ENCODE results near the gene ALDH1B1.

The ALDH1B1 gene

GRCh38 chr9:38392235-38393127 is at the start of gene ALDH1B1:
TSS of gene ALDH1B1 (plus strand) at chr9:38392702. CDS start at chr9:38395749, 3,047 bp downstream.
- DNase-seq (ENCODE audit: low spot score) = peak; percentile 99

DNA sequence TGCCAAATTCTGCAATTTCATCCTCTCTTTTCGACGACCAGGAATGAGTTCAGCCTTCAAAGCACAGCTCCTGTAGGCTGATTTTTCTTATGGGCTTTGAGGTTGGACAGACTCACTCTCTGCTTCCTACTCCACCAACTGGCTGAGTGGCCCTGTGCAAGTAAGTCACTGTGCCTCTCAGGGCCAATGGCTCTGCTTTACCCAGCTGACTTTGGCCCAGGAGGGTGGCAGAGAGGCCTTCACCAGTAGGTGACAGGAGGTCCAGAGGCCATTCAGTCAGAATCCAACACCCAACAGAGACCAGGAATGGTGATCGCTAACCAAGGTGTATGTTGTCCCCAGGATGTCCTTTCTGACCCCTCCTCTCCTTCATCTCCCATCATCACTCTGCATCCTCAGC is 49.5 kb upstream of the ALDH1B1 start:
- no peak for DNase-seq (ENCODE audit: low spot score)

DNA sequence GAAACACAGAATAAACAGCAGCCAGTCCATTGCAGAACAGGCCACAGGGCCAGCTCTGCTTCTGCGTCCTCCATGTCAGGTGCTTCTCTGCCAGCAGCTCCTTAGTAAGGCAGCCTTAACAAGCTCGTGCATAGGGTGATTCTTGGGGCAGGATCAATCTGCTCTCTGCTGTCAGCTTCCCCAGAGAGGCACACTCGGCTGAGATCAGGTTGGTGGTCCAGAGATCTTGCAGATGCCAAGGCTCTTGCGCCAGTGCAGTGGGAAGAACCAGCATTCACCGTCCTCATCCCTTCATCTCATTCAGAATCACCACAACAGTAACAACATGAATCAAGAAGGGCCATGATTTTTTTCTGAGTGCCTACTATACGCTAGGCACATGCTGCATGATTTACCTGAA is 49.0 kb upstream of the ALDH1B1 start:
- no peak for DNase-seq (ENCODE audit: low spot score)

- no peak for DNase-seq (ENCODE audit: low spot score)
Measured at GRCh38 chr9:38344566-38345324, 47.8 kb upstream of the ALDH1B1 start.

- DNase-seq (ENCODE audit: low spot score) = no peak
Measured at GRCh38 chr9:38345851-38346755, 46.4 kb upstream of the ALDH1B1 start.

DNA sequence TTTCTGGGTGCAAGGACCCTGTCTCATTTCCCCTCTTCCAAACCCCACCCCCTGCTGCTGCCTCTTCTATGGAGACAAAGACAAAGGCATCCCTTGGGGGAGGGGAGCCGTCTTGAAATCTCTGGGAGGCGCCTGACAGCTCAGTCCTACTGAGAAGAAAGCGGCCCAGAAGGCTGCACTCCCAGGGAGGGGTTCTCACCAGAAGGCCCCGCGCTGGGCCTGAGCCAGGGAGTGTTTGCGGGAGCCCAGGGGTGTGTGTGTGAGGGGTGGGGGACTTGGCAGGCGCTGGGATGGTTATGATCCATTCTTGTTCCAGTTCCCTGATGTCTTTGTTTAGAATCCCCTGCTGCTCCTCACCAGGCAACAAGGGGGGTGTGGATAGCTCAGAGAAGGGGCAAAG is 45.7 kb upstream of the ALDH1B1 start:
- peak; percentile 62 for DNase-seq (ENCODE audit: low spot score)

DNA sequence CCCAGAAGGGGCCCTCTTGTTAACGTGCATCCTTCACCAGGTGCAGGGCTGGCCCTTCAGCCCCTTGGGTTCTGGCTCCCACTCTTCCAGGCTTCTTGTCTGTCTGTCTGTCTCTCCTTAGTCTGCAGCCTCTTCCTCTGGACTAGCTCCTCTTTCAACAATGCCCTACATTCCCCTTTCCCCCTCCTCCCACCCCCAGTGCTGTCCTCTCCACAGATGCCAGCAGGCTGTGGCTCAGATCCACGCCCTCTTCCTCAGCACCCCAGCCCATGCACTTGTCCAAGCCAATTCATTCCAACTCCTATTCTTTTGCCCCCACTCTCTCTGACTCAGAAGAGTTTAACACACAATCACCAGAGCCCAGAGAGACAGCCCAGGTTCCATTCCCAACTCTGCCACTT is 45.2 kb upstream of the ALDH1B1 start:
- no peak for DNase-seq (ENCODE audit: low spot score)

- DNase-seq (ENCODE audit: low spot score) = no peak
Measured at GRCh38 chr9:38347946-38348345, 44.6 kb upstream of the ALDH1B1 start.

DNA sequence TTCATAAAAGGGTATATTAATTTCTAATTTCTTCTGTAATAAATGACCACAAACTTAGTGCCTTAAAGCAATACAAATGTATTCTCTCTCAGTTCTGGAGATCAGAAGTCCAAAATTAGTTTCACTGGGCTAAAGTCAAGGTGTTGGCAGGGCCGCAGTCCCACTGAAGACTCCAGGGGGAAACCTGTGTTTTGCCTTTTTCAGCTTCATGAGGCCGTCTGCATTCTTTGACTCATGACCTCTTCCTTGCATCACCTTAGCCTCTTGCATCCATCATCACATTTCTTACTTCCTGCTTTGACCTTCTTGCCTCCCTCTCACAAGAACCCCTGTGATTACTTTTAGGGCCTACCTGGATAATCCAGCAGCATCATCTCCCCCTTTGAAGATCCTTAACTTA is 42.0 kb upstream of the ALDH1B1 start:
- DNase-seq (ENCODE audit: low spot score) = no peak

DNA sequence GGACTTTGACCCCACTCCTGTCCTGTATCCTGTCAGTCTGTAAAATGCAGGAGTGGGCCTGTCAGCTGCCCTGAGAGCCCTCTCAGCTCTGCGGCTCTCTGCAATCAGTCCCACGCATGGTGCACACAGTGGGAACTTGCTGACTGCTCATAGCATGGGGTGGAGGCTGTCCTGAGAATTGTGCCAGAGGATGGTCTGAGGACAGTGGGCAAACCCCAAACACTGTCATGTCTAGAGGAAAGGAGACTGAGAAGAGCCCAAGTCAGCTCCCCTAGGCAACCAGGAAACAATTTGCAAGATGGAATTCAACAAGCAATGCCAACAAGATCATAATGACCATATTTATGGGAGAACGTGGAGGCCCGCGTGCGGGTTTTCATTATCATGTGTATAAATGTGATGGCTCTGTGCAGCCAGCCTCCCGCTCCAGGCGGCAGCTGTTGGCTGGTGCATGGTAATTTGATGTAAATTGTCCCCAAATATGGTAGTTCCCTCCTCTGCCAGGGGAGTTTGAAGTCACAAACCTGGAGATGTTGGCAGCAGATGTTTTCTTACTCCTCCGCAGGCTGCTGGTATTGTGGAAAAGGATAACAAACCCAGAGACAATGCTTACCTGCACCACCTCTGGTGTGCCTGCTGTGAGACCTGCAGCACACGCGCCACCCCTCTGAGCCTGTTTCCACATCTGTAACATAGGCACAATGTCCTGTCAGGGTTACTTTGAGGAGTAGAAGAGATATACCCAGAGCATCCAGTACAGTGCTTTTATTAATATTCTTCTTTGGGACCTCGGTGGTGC is 39.8 kb upstream of the ALDH1B1 start:
- DNase-seq (ENCODE audit: low spot score) = peak; percentile 33

- no peak for DNase-seq (ENCODE audit: low spot score)
Measured at GRCh38 chr9:38355115-38355514, 37.4 kb upstream of the ALDH1B1 start.

DNA sequence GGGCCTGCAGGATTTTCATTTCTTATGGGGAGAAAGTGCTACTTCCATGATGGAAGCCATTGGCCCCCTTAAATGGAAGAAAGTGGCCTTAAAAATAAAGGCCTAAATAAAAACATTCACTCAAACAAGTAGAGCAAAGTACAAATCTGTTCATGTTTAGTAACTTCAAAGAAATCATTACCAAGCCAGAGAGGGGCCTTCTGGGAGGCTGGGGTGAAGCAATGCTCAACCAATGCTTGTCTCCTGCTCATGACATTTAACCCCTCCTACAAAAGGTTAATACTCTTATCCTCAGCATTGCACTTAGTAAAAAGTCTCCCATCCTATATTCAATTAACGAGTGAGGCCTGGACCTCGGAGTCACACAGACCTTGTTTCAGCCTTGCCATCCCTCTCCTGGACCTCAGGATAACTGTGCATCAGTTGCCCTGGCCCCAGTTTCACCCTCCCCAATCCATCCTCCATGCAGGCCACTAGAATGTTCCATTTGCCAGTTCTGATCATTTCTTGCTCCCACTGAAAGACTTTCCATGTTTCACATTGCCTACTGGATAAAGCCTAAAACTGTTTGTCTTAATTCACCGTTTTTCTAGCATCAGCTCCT is 36.9 kb upstream of the ALDH1B1 start:
- no peak for DNase-seq (ENCODE audit: low spot score)

DNA sequence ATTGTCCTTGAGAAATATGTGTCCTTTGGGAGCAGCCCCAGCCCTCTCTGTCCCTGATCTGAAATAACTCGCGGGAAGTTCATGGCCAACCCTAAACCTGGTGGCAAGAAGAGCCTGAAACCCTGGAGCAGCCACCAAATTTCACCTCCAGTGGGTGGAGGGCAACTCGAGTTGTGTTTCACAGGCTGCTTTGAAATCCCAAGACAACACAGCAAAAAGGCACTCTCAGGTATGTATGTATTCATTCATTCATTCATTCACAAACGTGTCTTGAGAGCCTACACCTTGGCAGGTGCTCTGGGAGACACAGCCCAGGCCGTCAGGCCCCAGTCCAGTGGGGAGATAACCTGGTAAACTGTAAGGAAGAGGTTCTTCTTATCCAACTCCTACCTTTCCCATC is 35.7 kb upstream of the ALDH1B1 start:
- DNase-seq (ENCODE audit: low spot score) = no peak

DNA sequence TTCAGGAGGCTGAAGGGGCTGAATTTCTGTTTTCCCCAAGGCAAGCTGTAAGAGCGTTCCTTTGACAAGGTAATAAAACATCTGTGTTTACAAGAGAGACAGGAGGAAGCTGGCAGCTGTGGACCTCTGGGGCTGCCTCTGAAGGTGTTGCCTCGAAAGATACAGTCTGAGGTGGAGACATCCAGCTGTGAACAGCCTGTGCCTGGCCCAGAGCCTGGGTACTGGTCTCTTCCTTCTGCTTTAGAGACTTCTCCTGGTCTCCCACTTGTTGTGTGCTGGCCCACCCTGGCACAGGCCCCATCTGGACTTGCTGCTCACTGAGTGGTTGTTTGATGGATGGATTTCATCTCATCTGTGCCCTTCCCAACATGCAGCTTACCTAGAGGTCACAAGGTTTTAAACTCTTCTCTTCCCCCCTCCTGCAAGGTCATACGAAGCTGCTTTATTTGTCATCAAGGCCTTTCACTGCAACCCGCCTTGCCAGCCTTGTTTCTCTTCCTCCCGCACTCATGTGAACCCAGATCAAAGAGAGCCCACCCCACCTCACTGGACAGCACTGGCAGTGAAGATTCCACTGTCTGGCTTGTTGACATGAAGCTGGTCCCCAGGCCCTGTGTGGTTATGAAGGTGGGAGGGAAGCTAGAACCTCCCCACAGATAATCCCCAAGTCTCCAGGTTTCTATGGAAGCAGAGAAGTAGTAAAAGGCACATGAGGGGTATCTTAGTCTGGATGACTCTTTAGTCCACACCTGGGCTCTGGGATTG is 35.0 kb upstream of the ALDH1B1 start:
- no peak for DNase-seq (ENCODE audit: low spot score)

DNA sequence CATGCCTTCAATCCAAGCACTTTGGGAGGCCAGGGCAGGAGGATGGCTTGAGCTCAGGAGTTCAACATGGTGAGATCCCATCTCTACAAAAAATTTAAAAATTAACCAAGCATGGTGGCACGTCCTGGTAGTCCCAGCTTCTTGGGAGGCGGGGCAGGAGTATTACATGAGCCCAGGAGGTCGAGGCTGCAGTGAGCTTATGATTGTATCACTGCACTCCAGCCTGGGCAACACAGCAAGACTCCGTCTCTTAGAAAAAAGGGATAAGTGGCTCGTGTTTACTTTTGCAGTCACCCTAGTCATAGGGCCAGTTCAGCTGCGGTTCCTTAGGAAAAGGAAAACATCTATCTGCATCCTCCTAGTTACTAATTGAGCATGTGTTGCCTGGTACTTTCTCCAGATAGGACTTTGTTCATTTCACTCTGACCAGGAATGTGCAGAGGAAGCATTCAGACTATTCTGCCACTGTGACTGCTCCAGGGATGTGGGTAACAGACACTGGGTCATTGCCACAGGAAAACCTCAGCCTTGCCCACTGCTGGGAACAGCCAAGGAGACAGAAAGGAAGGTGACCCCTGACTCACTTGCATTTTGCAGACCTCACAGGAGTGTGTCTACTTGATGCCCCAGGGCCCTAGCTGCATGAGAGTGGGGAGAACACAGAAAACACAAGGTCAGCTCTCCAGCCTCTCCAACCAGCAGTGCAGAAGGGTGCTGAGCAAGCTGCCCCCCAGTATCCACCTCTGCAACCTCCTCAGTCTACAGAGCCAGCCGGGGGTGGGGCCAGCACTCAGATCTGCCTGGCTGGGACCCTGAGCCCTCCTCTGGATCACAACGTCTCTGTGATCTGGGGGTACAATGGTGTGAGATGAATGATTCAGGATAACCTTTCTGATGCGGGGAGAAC is 33.9 kb upstream of the ALDH1B1 start:
- no peak for DNase-seq (ENCODE audit: low spot score)

DNA sequence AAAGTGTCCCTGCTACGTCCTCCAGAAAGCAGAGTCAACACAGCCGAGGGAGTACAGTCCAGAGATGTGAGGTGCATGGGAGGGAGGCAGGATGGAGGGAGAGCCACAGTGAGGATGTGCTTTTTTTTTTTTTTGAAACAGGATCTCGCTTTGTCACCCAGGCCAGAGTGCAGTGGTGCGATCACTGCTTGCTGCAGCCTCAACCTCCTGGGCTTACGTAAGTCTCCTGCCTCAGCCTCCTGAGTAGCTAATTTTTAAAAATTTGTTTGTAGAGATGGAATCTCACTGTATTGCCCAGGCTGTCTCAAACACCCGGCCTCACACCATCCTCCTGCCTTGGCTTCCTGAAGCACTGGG is 33.2 kb upstream of the ALDH1B1 start:
- DNase-seq (ENCODE audit: low spot score) = no peak

DNA sequence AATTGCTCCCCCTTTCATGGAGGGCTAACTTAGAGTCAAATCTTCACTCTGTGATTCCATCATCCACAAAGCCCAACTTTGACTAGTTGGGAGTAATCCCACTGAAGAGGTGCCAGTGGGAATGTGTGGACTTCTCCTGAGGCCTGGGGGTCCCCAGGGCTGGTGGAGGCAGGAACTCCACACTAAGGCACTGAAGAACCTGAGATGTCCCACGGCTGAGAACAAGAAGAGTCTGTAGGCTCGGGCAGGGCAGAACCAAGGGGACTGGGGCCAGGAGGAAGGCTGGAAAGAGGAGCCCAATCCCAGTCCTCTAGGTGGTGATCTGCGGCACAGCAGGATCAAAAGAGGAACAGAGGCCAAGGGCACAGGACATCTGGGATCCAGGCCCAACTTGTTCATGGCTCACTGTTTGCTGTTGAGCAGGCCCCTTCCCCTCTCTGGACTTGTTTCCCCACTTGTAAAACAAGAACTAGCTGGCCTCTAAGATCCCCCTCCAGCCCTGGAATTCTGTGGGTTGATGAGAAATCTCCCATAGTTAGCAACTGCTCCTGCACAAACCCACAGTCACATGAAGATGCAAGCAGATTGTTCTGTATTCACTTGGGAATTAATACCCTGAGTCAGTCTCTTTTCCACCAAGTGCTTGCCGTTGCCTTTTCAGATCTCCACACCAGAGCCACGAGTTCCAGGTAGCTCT is 32.7 kb upstream of the ALDH1B1 start:
- no peak for DNase-seq (ENCODE audit: low spot score)

GRCh38 chr9:38360839-38361472 is 31.5 kb upstream of the ALDH1B1 start:
- DNase-seq (ENCODE audit: low spot score) = no peak

All from iPS-NIHi11 (cell line).